Transverse colon (tissue), 4 donors: ENCODE data around the gene SPX. TPM values are rescaled to one million over a fixed set of nuclear protein-coding genes. Genes with fewer than 3 reads are reported as not detected.

ENCODE experiments used
- DNase-seq: peaks from one replicate; pipeline ENCODE4 v3.0.0-alpha.2; 2019
- H3K27ac ChIP-seq, 4 donors: fragments of 200-600 bp; sonication (generic); 2 replicates each; pipeline ENCODE4 v1.5.1; 2016 to 2018; ENCODE audit warnings: inconsistent platforms in 4 of 4
- H3K27me3 ChIP-seq: fragments of 200-600 bp; sonication (generic); 2 replicates; pipeline ENCODE4 v1.5.1; 2017; ENCODE audit warnings: inconsistent platforms
- H3K36me3 ChIP-seq, 4 donors: fragments of 200-600 bp; sonication (generic); 2 replicates each; pipeline ENCODE4 v1.5.1; 2017 to 2019; ENCODE audit warnings: inconsistent platforms in 4 of 4
- H3K4me1 ChIP-seq, 4 donors: fragments of 200-600 bp; sonication (generic); 2 replicates each; pipeline ENCODE4 v1.5.1; 2017 to 2020; ENCODE audit warnings: inconsistent platforms in 4 of 4
- H3K4me3 ChIP-seq, 4 donors: fragments of 200-600 bp; sonication (generic); 1 replicate in 1 of 4; 2 replicates in 3 of 4; pipeline versions ENCODE4 v1.5.1 to v1.6.1; 2017 to 2019; ENCODE audit warnings: inconsistent platforms in 4 of 4
- H3K9me3 ChIP-seq, 2 donors: fragments of 200-600 bp; sonication (generic); 2 replicates each; pipeline ENCODE4 v1.5.1; 2017 to 2019; ENCODE audit warnings: inconsistent platforms in 2 of 2
- CTCF ChIP-seq, 5 experiments: fragments of 200-600 bp in 3 of 5; fragments of 450-650 bp in 2 of 5; sonication (generic) in 3 of 5; IDR thresholded peaks; 1 replicate in 2 of 5; 2 replicates in 3 of 5; pipeline ENCODE4 v1.5.1; 2016 to 2017; ENCODE audit warnings: antibody characterized with exemption in 5 of 5, inconsistent platforms in 3 of 5, mild to moderate bottlenecking in 2 of 5, moderate library complexity in 1 of 5
- EP300 ChIP-seq: sonication (generic); formaldehyde crosslinking; IDR thresholded peaks from one replicate; pipeline ENCODE4 v1.6.1; 2017; ENCODE audit warnings: antibody characterized with exemption, low read depth
- POLR2A ChIP-seq: fragments of 450-650 bp; IDR thresholded peaks from one replicate; pipeline ENCODE4 v1.6.1; 2016; ENCODE audit warnings: antibody characterized with exemption, mild to moderate bottlenecking, moderate library complexity
- POLR2AphosphoS5 ChIP-seq, 3 donors: sonication (generic); formaldehyde crosslinking; IDR thresholded peaks; one replicate each; pipeline ENCODE4 v1.6.1; 2016; ENCODE audit warnings: antibody characterized with exemption in 3 of 3
- WGBS, 2 donors: methylation state at CpG; one replicate each; pipeline ENCODE4 v1.1.5; 2018; ENCODE audit warnings: low coverage in 1 of 2; 5-methylcytosine and 5-hydroxymethylcytosine counted together
- in situ Hi-C, 4 donors: fragments of 200-750 bp; cut with MboI; loops; one replicate each; pipeline versions ENCODE4 v1.15.0 to v1.15.1; 2017; ENCODE audit warnings: low sequenced_read_pairs in 3 of 4, low pct_ligation_motif_present in 1 of 4, low pct_unique_long_range_greater_than_20kb in 1 of 4
- intact Hi-C: fragments of 100-400 bp; cut with DNase I; formaldehyde crosslinking; loops from one replicate; pipeline ENCODE4 v1.15.1; 2023; ENCODE audit warnings: low total_unique reads
- total RNA-seq, 4 donors: library from RNA; depleted of rRNA; stranded (reverse); fragments of >200 nt; gene quantifications; one replicate each; pipeline ENCODE4 v1.1.0, GENCODE V29; 2016

Gene SPX
- total RNA-seq, 4 donors from 2014 or later, result not detected

GRCh38 chr12:21509768-21510167, 16.3 kb upstream of the SPX start:
- H3K27me3 ChIP-seq, result no peaks in the 10 kb centered on the region
- DNase-seq, result no peak
- TF ChIP-seq POLR2A (no peak), EP300 (no peak), POLR2AphosphoS5 (IDR thresholded peaks at IDR 0.05) (no peak)
- WGBS, 2 donors, result 30 to 40% methylated on average over 2 of the region's 2 CpGs
- intact Hi-C loops (loop anchor here (10.0 kb wide), 1 partner anchor 175 kb away; no protein-coding TSS in a partner anchor), in situ Hi-C loops (loop anchor here in 1 of 4 donors (10.0 kb wide), 1 partner anchor 535 kb away; the partner anchor contains the start of gene CMAS)
- H3K36me3 ChIP-seq, result peaks cover 0 to 27% (median 13%) of the 10 kb centered on the region in 4 donors
- H3K27ac ChIP-seq, result no peak overlapping the region
- no peaks in the 10 kb centered on the region for H3K4me1 ChIP-seq
- no peak overlapping the region for H3K4me3 ChIP-seq
- H3K9me3 ChIP-seq, result no peaks in the 10 kb centered on the region

- Histone ChIP-seq H3K27me3 (no peaks in the 10 kb centered on the region), H3K4me3 (no peak overlapping the region), H3K4me1 (no peaks in the 10 kb centered on the region), H3K27ac (no peak overlapping the region), H3K9me3 (no peaks in the 10 kb centered on the region), H3K36me3 (peaks cover 0 to 38% (median 18%) of the 10 kb centered on the region in 4 donors)
- intact Hi-C loops, result no loop called here
- DNase-seq, result no peak
- in situ Hi-C loops, result no loop called here
- TF ChIP-seq EP300, result no peak
- no peak for TF ChIP-seq POLR2AphosphoS5 (IDR thresholded peaks at IDR 0.05)
- no peak for TF ChIP-seq POLR2A
- TF ChIP-seq CTCF (IDR thresholded peaks at IDR 0.05), result no peak
- 90 to 100% methylated on average over 2 of the region's 2 CpGs for WGBS, 2 donors
Observed at GRCh38 chr12:21516281-21516680, 9.8 kb upstream of the SPX start.

GRCh38 chr12:21518451-21518850, 7.6 kb upstream of the SPX start:
- in situ Hi-C loops, result no loop called here
- intact Hi-C loops, result no loop called here
- TF ChIP-seq EP300 (no peak), POLR2AphosphoS5 (IDR thresholded peaks at IDR 0.05) (no peak), CTCF (IDR thresholded peaks at IDR 0.05) (no peak), POLR2A (no peak)
- Histone ChIP-seq H3K4me3 (no peak overlapping the region), H3K27me3 (no peaks in the 10 kb centered on the region), H3K27ac (no peak overlapping the region), H3K9me3 (no peaks in the 10 kb centered on the region), H3K36me3 (peaks cover 0 to 23% (median 11%) of the 10 kb centered on the region in 4 donors), H3K4me1 (no peaks in the 10 kb centered on the region)
- DNase-seq, result no peak
- 95 to 96% methylated on average over 3 of the region's 3 CpGs for WGBS, 2 donors

GRCh38 chr12:21521541-21521940, 4.6 kb upstream of the SPX start:
- in situ Hi-C loops (no loop called here), intact Hi-C loops (no loop called here)
- DNase-seq, result no peak
- Histone ChIP-seq H3K27ac (no peak overlapping the region), H3K4me1 (no peaks in the 10 kb centered on the region), H3K27me3 (peaks cover 13% of the 10 kb centered on the region), H3K4me3 (no peak overlapping the region), H3K36me3 (peaks cover 0 to 6% (median 2%) of the 10 kb centered on the region in 4 donors), H3K9me3 (no peaks in the 10 kb centered on the region)
- TF ChIP-seq POLR2AphosphoS5 (IDR thresholded peaks at IDR 0.05) (no peak), EP300 (no peak), CTCF (IDR thresholded peaks at IDR 0.05) (no peak), POLR2A (no peak)
- 41 to 73% methylated on average over 1 of the region's 1 CpG for WGBS, 2 donors

GRCh38 chr12:21523148-21523547, 2.9 kb upstream of the SPX start:
- H3K4me1 ChIP-seq, result peaks cover 0 to 14% (median 12%) of the 10 kb centered on the region in 4 donors
- no peak overlapping the region for H3K27ac ChIP-seq
- DNase-seq, result no peak
- no peak overlapping the region for H3K4me3 ChIP-seq
- no peaks in the 10 kb centered on the region for H3K36me3 ChIP-seq
- intact Hi-C loops (no loop called here), in situ Hi-C loops (no loop called here)
- H3K9me3 ChIP-seq, result no peaks in the 10 kb centered on the region
- no peak for TF ChIP-seq CTCF (IDR thresholded peaks at IDR 0.05)
- no peak for TF ChIP-seq POLR2A
- TF ChIP-seq POLR2AphosphoS5 (IDR thresholded peaks at IDR 0.05), result no peak
- TF ChIP-seq EP300, result no peak
- H3K27me3 ChIP-seq, result peaks cover 28% of the 10 kb centered on the region
